ENCODE measurements around the gene ZNFX1. TPM values are rescaled to one million over a fixed set of nuclear protein-coding genes. Genes with fewer than 3 reads are reported as not detected.
A peak's percentile ranks its signal among the peaks of the same experiment; 100 is the strongest.
"Not testable (repeated sequence)": the region's sequence is repeated elsewhere in the genome, so short reads cannot be mapped to it uniquely, and the experiment has no call there.

The ZNFX1 gene
- total RNA-seq, 1 donor from 2014 or later: 77.4 TPM

GRCh38 chr20:49219924-49220831 is 57.7 kb downstream of the ZNFX1 start:
- FAIRE-seq (no peak), DNase-seq (ENCODE audit: low read depth) (no peak)
- no peaks in the 10 kb centered on the region for H3K9me3 ChIP-seq (ENCODE audit: insufficient read depth, low read depth, low read length)
- peak overlapping the region; percentile 97 for H3K4me3 ChIP-seq (ENCODE audit: insufficient read depth, low read depth, low read length)
- peaks cover 20% of the 10 kb centered on the region for H3K36me3 ChIP-seq (ENCODE audit: insufficient read depth, low read length)
- H2AFZ ChIP-seq (ENCODE audit: low read depth, low read length): peak overlapping the region; percentile 80
- no peaks in the 10 kb centered on the region for H3K9me3 Mint-ChIP-seq (ENCODE audit: unreplicated experiment)
- H3K27ac Mint-ChIP-seq (ENCODE audit: unreplicated experiment): peak overlapping the region; percentile 99
- TF ChIP-seq CTCF (IDR thresholded peaks at IDR 0.05; ENCODE audit: insufficient read depth, low read depth, low read length): no peak
- no peak for TF ChIP-seq EZH2 (IDR thresholded peaks at IDR 0.05; ENCODE audit: insufficient read depth, low read length)
- H3K4me1 ChIP-seq (ENCODE audit: insufficient read depth, low read length): peaks cover 12% of the 10 kb centered on the region
- peaks cover 2% of the 10 kb centered on the region for H3K27me3 ChIP-seq (ENCODE audit: insufficient read depth, low read length)
- H3K4me1 Mint-ChIP-seq (ENCODE audit: low read depth, unreplicated experiment): peaks cover 18% of the 10 kb centered on the region
- H3K4me3 Mint-ChIP-seq (ENCODE audit: unreplicated experiment): peak overlapping the region; percentile 98
- H3K9ac ChIP-seq (ENCODE audit: low read length): peak overlapping the region; percentile 92
- no peaks in the 10 kb centered on the region for H3K27me3 Mint-ChIP-seq (ENCODE audit: low read depth, unreplicated experiment)
- H3K79me2 ChIP-seq (ENCODE audit: insufficient read depth, low read length): peaks cover 21% of the 10 kb centered on the region
- peak overlapping the region; percentile 92 for H3K4me2 ChIP-seq (ENCODE audit: low read length)
- peak overlapping the region; percentile 73 for H3K27ac ChIP-seq (ENCODE audit: low read depth, low read length)
- peaks cover 18% of the 10 kb centered on the region for H3K36me3 Mint-ChIP-seq (ENCODE audit: low read depth, unreplicated experiment)
- H4K20me1 ChIP-seq (ENCODE audit: insufficient read depth, low read length): peaks cover 9% of the 10 kb centered on the region

GRCh38 chr20:49219091-49219923 is 58.5 kb downstream of the ZNFX1 start, which contains the start of gene DDX27:
Gene DDX27, plus strand, starts transcription at chr20:49219416. Its CDS starts 33 bp downstream, at chr20:49219449.
- H3K9me3 ChIP-seq (ENCODE audit: insufficient read depth, low read depth, low read length): no peaks in the 10 kb centered on the region
- Mint-ChIP-seq H3K27me3 (ENCODE audit: low read depth, unreplicated experiment) (no peaks in the 10 kb centered on the region), H3K27ac (ENCODE audit: unreplicated experiment) (peak within 1 kb of the TSS; percentile 99), H3K36me3 (ENCODE audit: low read depth, unreplicated experiment) (peaks cover 11% of the 10 kb centered on the region), H3K9me3 (ENCODE audit: unreplicated experiment) (no peaks in the 10 kb centered on the region), H3K4me1 (ENCODE audit: low read depth, unreplicated experiment) (peaks cover 18% of the 10 kb centered on the region), H3K4me3 (ENCODE audit: unreplicated experiment) (peak within 1 kb of the TSS; percentile 98)
- peaks cover 21% of the 10 kb centered on the region for H3K79me2 ChIP-seq (ENCODE audit: insufficient read depth, low read length)
- peak; percentile 95 for DNase-seq (ENCODE audit: low read depth)
- peaks cover 9% of the 10 kb centered on the region for H4K20me1 ChIP-seq (ENCODE audit: insufficient read depth, low read length)
- peaks cover 12% of the 10 kb centered on the region for H3K4me1 ChIP-seq (ENCODE audit: insufficient read depth, low read length)
- peaks cover 2% of the 10 kb centered on the region for H3K27me3 ChIP-seq (ENCODE audit: insufficient read depth, low read length)
- peak within 1 kb of the TSS; percentile 97 for H3K4me3 ChIP-seq (ENCODE audit: insufficient read depth, low read depth, low read length)
- TF ChIP-seq EZH2 (IDR thresholded peaks at IDR 0.05; ENCODE audit: insufficient read depth, low read length): no peak
- TF ChIP-seq CTCF (IDR thresholded peaks at IDR 0.05; ENCODE audit: insufficient read depth, low read depth, low read length): no peak
- H3K9ac ChIP-seq (ENCODE audit: low read length): peak within 1 kb of the TSS; percentile 92
- FAIRE-seq: peak; percentile 41
- peak within 1 kb of the TSS; percentile 80 for H2AFZ ChIP-seq (ENCODE audit: low read depth, low read length)
- peak within 1 kb of the TSS; percentile 92 for H3K4me2 ChIP-seq (ENCODE audit: low read length)
- peak within 1 kb of the TSS; percentile 73 for H3K27ac ChIP-seq (ENCODE audit: low read depth, low read length)
- H3K36me3 ChIP-seq (ENCODE audit: insufficient read depth, low read length): peaks cover 13% of the 10 kb centered on the region

GRCh38 chr20:49218739-49219090 is 59.1 kb downstream of the ZNFX1 start:
- peak overlapping the region; percentile 99 for H3K27ac Mint-ChIP-seq (ENCODE audit: unreplicated experiment)

More at GRCh38 chr20:49218739-49219090, 59.1 kb downstream of the ZNFX1 start:
- H3K4me3 ChIP-seq (ENCODE audit: insufficient read depth, low read depth, low read length): peak overlapping the region; percentile 97
- H3K4me1 ChIP-seq (ENCODE audit: insufficient read depth, low read length): peaks cover 12% of the 10 kb centered on the region
- H3K36me3 ChIP-seq (ENCODE audit: insufficient read depth, low read length); H3K36me3 Mint-ChIP-seq (ENCODE audit: low read depth, unreplicated experiment); H3K27me3 ChIP-seq (ENCODE audit: insufficient read depth, low read length); H2AFZ ChIP-seq (ENCODE audit: low read depth, low read length); DNase-seq (ENCODE audit: low read depth); FAIRE-seq; H3K9me3 ChIP-seq (ENCODE audit: insufficient read depth, low read depth, low read length); H3K9me3 Mint-ChIP-seq (ENCODE audit: unreplicated experiment); H4K20me1 ChIP-seq (ENCODE audit: insufficient read depth, low read length); H3K27me3 Mint-ChIP-seq (ENCODE audit: low read depth, unreplicated experiment): not testable (repeated sequence)
- peak overlapping the region; percentile 92 for H3K4me2 ChIP-seq (ENCODE audit: low read length)
- peaks cover 21% of the 10 kb centered on the region for H3K79me2 ChIP-seq (ENCODE audit: insufficient read depth, low read length)
- H3K27ac ChIP-seq (ENCODE audit: low read depth, low read length): peak overlapping the region; percentile 73
- peak overlapping the region; percentile 92 for H3K9ac ChIP-seq (ENCODE audit: low read length)
- H3K4me3 Mint-ChIP-seq (ENCODE audit: unreplicated experiment): peak overlapping the region; percentile 98
- H3K4me1 Mint-ChIP-seq (ENCODE audit: low read depth, unreplicated experiment): peaks cover 18% of the 10 kb centered on the region

Data from astrocyte (in vitro differentiated cells and primary cell).